Osteoblast (primary cell): ENCODE results near the gene KIAA0753. TPM values are rescaled to one million over a fixed set of nuclear protein-coding genes. Genes with fewer than 3 reads are reported as not detected.

ENCODE experiments used
- DNase-seq: peaks from one replicate; pipeline ENCODE4 v3.0.0; 2011; ENCODE audit warnings: low spot score, mixed read lengths; ENCODE audit not compliant: insufficient read length; ENCODE audit errors: missing footprints
- H2AFZ ChIP-seq: 2 replicates; pipeline ENCODE4 v1.6.0; 2011; ENCODE audit warnings: mild to moderate bottlenecking, low read length
- H3K27ac ChIP-seq: 2 replicates; pipeline ENCODE4 v1.5.1; 2011; ENCODE audit warnings: mild to moderate bottlenecking, low read depth, low read length, moderate library complexity
- H3K27me3 ChIP-seq: 2 replicates; pipeline ENCODE4 v1.6.0; 2012; ENCODE audit warnings: mild to moderate bottlenecking, control low read depth, inconsistent platforms, low read length, moderate library complexity; ENCODE audit not compliant: insufficient read depth
- H3K36me3 ChIP-seq: 2 replicates; pipeline ENCODE4 v1.5.1; 2011; ENCODE audit warnings: mild to moderate bottlenecking, low read length, control low read depth, moderate library complexity; ENCODE audit not compliant: insufficient read depth
- H3K4me1 ChIP-seq: 2 replicates; pipeline ENCODE4 v1.5.1; 2011; ENCODE audit warnings: mild to moderate bottlenecking, low read length, control low read depth, moderate library complexity; ENCODE audit not compliant: insufficient read depth
- H3K4me2 ChIP-seq: 2 replicates; pipeline ENCODE4 v1.6.0; 2011; ENCODE audit warnings: mild to moderate bottlenecking, low read length; ENCODE audit not compliant: insufficient read depth
- H3K4me3 ChIP-seq: fragments of 200-600 bp; sonication (generic); 3 replicates; pipeline ENCODE4 v1.5.1; 2012; ENCODE audit warnings: mild to moderate bottlenecking, low read length, inconsistent platforms; ENCODE audit not compliant: insufficient read depth
- H3K79me2 ChIP-seq: 2 replicates; pipeline ENCODE4 v1.6.0; 2012; ENCODE audit warnings: mild to moderate bottlenecking, low read length, control low read depth, inconsistent platforms; ENCODE audit not compliant: insufficient read depth
- H3K9me3 ChIP-seq: 2 replicates; pipeline ENCODE4 v1.5.1; 2011; ENCODE audit warnings: low read depth, low read length, control low read depth
- H4K20me1 ChIP-seq: 2 replicates; pipeline ENCODE4 v1.6.0; 2012; ENCODE audit warnings: mild to moderate bottlenecking, low read length, control low read depth; ENCODE audit not compliant: insufficient read depth
- CTCF ChIP-seq: IDR thresholded peaks from 2 replicates; pipeline ENCODE4 v1.5.1; 2011; ENCODE audit warnings: mild to moderate bottlenecking, low read depth, low read length, moderate library complexity; ENCODE audit errors: extremely low read depth
- total RNA-seq: library from RNA; depleted of rRNA; stranded (reverse); fragments of >200 nt; gene quantifications from 2 replicates; pipeline ENCODE4 v1.2.3, GENCODE V29; 2012

Gene KIAA0753
- total RNA-seq, 1 donor: 17.0 TPM

- Histone ChIP-seq H3K36me3 (no peaks in the 10 kb centered on the region), H4K20me1 (no peaks in the 10 kb centered on the region), H3K4me1 (peaks cover 16% of the 10 kb centered on the region), H3K27ac (no peak overlapping the region), H3K79me2 (no peaks in the 10 kb centered on the region), H3K9me3 (no peaks in the 10 kb centered on the region), H3K4me3 (peak overlapping the region; percentile 7), H3K27me3 (no peaks in the 10 kb centered on the region), H2AFZ (peak overlapping the region; percentile 53), H3K4me2 (peak overlapping the region; percentile 34)
- peak; percentile 90 for DNase-seq
- no peak for TF ChIP-seq CTCF
Observed at GRCh38 chr17:6567528-6568183, 72.9 kb downstream of the KIAA0753 start.

- TF ChIP-seq CTCF: no peak
- Histone ChIP-seq H3K4me2 (no peak overlapping the region), H3K9me3 (no peaks in the 10 kb centered on the region), H4K20me1 (no peaks in the 10 kb centered on the region), H3K4me1 (no peaks in the 10 kb centered on the region), H2AFZ (no peak overlapping the region), H3K27me3 (no peaks in the 10 kb centered on the region), H3K36me3 (no peaks in the 10 kb centered on the region), H3K79me2 (no peaks in the 10 kb centered on the region), H3K4me3 (no peak overlapping the region), H3K27ac (no peak overlapping the region)
- DNase-seq: no peak
Observed at GRCh38 chr17:6561446-6561845, 79.1 kb downstream of the KIAA0753 start.

GRCh38 chr17:6560496-6560895, 80.0 kb downstream of the KIAA0753 start:
- no peaks in the 10 kb centered on the region for H3K36me3 ChIP-seq
- H3K4me2 ChIP-seq: no peak overlapping the region
- no peak for DNase-seq
- no peak overlapping the region for H3K27ac ChIP-seq
- H3K79me2 ChIP-seq: no peaks in the 10 kb centered on the region
- H3K27me3 ChIP-seq: no peaks in the 10 kb centered on the region
- no peaks in the 10 kb centered on the region for H3K9me3 ChIP-seq
- H3K4me1 ChIP-seq: peaks cover 2% of the 10 kb centered on the region
- H3K4me3 ChIP-seq: no peak overlapping the region
- H2AFZ ChIP-seq: no peak overlapping the region
- no peaks in the 10 kb centered on the region for H4K20me1 ChIP-seq
- TF ChIP-seq CTCF: no peak

- H3K4me2 ChIP-seq: no peak overlapping the region
- no peaks in the 10 kb centered on the region for H3K9me3 ChIP-seq
- no peaks in the 10 kb centered on the region for H3K36me3 ChIP-seq
- H2AFZ ChIP-seq: no peak overlapping the region
- H3K4me3 ChIP-seq: no peak overlapping the region
- TF ChIP-seq CTCF: no peak
- peaks cover 9% of the 10 kb centered on the region for H3K4me1 ChIP-seq
- H3K27me3 ChIP-seq: peaks cover 4% of the 10 kb centered on the region
- peaks cover 3% of the 10 kb centered on the region for H4K20me1 ChIP-seq
- no peak for DNase-seq
- no peaks in the 10 kb centered on the region for H3K79me2 ChIP-seq
- H3K27ac ChIP-seq: no peak overlapping the region
Observed at GRCh38 chr17:6559753-6560215, 80.7 kb downstream of the KIAA0753 start.
